Kidney capillary endothelial cell (primary cell): ENCODE data around the gene SUSD4.
"Not testable (repeated sequence)": the region's sequence is repeated elsewhere in the genome, so short reads cannot be mapped to it uniquely, and the experiment has no call there.

Source experiments
- DNase-seq: peaks from one replicate; pipeline ENCODE4 v3.0.0-alpha.2; 2018; ENCODE audit warnings: low spot score

The SUSD4 gene

GRCh38 chr1:223291796-223292195 is 72.2 kb downstream of the SUSD4 start:
- no peak for DNase-seq

DNA sequence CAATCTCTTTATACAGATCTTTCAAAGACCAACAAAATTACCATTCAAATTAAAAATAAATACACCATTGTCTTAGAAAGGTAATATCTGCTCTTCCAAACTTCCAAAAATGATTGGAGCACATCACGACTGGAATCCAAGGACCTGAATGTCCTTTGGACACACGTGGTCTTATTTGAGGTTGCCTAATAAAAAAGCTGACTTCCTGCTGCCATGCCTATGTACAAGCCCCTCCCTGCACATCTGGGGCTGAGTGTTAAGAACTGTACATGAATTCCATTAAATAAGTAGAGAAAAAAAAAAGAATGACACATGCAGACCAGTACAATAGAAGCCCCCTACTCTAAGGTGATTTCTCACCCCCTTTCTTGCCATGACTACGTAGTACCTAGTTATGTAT is 73.6 kb downstream of the SUSD4 start:
- no peak for DNase-seq

DNA sequence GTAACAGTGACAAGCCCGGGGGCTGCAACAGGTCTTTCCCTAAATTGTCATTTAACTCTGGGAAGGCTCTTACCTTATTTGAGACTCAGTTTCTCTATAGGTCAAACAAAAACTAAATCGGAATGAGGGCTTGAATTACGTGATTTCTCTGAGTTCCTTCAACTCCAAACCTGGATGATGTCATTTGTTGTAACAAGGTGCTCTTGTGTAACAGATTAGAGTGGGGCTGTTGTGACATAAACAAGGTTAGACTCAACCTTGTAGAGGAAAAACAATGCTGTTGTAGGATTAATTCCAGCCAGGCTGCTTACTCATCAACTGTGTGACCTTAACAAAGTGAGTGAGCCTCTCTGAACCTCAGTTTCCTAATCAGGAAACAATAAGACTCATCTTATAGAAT is 74.4 kb downstream of the SUSD4 start:
- DNase-seq: no peak

GRCh38 chr1:223288826-223289225 is 75.2 kb downstream of the SUSD4 start:
- DNase-seq: no peak

GRCh38 chr1:223285452-223285851 is 78.5 kb downstream of the SUSD4 start:
- DNase-seq: no peak

- DNase-seq: not testable (repeated sequence)
These were observed 80.3 kb downstream of the SUSD4 start for GRCh38 chr1:223283697-223284096.

DNA sequence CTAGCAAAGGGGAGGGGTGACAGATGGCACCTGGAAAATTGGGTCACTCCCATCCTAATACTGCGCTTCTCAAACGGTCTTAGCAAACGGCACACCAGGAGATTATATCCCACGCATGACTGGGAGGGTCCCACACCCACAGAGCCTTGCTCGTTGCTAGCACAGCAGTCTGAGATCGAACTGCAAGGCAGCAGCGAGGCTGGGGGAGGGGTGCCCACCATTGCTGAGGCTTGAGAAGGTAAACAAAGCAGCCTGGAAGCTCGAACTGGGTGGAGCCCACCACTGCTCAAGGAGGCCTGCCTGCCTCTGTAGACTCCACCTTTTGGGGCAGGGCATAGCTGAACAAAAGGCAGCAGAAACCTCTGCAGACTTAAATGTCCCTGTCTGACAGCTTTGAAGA is 85.7 kb downstream of the SUSD4 start:
- not testable (repeated sequence) for DNase-seq

GRCh38 chr1:223276029-223276428 is 87.9 kb downstream of the SUSD4 start:
- DNase-seq: no peak

- no peak for DNase-seq
These were observed 90.5 kb downstream of the SUSD4 start for GRCh38 chr1:223273511-223273910.

DNA sequence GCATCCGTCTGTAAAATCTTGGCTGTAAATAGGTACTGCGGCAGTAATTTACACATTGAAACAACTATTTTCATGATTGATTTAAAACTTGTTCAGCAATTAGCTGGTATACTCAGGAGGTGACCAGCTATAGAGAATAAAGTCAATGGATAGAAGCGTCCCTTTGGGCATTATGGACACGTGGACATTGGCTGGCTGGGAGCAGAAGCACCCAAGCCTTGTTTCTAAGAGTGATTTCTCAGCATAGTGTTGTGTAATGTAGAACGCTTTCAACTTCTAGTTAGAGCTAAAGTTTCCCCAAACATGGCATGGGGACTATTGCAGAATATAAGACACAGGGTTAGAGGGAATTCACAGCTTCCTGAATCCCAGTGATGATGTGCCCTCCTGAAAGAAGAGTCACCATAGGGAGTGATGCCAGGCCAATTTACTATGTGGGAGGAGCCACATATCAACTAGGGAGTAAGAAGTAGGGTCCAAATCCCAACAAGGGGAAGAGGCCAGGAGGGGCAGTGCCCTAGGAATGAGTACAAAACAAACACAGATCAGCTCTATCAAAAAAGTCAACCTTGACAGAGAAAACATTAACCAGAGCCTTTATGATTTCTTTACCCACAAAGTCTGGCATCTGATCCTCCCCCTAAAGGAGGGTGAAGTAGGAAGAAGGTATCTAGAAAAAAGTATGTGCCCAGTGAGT is 92.7 kb downstream of the SUSD4 start:
- DNase-seq: no peak

- no peak for DNase-seq
These were observed 93.8 kb downstream of the SUSD4 start for GRCh38 chr1:223270155-223270554.

GRCh38 chr1:223269006-223269405 is 95.0 kb downstream of the SUSD4 start:
- DNase-seq: no peak

DNA sequence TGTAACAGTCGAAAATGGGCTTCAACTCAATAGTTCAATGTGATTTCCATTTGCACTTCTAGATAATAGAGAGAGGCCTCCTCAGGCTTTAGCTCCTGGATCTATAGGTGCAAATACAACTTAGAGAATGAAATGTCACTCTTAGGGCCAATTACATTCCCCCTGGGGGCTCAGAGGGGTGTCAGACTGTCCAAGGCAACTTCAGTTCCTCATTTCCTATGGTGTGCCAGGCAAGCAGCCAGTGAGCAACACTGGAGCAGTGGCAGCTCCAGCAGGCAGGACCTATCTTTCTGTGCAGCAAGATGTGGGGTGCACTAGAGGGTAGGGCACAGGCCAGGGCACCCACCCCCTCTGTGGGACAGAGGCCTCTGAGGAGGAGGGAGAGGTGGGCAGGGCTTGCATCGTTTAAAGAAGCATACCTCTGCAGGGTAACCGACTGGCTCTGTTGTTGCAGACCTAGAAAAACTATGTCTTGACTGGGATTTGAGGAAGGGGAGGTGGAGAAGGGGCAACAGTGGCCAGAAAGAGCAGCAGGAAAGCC is 97.3 kb downstream of the SUSD4 start:
- no peak for DNase-seq

DNA sequence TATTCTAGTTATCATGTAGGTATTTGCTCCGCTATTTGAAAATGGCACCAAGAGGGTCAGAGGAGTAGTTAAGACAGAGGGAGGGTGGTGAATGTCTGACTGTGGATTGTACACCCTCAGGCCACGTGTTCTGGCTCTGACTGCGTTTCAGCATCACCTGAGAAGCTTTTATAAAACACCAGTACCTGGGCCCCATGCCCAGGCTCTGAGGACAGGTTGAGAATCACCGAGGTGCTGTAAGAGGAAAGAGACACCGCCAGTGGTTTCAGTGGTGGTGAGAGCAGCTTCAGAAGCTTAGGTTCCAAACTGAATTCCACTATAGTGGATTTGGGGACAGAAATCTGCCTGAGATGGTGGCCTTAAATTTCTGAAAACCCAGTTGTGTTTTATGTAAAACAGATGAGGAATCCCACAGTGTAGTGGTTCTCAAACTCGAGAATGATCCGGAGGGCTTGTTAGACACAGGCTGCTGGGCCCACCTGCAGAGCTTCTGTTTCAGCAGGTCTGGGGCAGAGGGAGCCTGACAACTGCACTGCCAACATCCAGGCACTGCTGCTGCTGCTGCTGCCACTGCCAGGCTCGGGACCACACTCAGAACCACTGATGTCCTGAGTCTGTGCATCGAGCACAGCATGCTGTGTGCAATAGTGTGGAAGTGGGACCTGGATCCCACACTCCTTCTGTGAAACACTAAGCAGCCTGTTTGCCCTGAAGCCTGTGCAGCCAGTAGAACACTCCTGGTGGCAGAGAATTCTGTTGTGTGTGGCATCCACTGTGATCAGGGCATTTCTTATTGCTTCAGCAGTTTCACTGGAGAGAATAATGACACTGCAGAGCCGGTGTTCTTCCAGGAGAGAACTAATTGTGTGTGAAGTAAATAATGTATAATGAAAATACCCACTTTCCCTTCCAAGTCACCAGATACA is 98.7 kb downstream of the SUSD4 start:
- no peak for DNase-seq

- no peak for DNase-seq
These were observed 99.4 kb downstream of the SUSD4 start for GRCh38 chr1:223264529-223264928.

GRCh38 chr1:223261914-223262313 is 102.1 kb downstream of the SUSD4 start:
- DNase-seq: no peak

GRCh38 chr1:223260712-223261111 is 103.3 kb downstream of the SUSD4 start:
- DNase-seq: no peak

DNA sequence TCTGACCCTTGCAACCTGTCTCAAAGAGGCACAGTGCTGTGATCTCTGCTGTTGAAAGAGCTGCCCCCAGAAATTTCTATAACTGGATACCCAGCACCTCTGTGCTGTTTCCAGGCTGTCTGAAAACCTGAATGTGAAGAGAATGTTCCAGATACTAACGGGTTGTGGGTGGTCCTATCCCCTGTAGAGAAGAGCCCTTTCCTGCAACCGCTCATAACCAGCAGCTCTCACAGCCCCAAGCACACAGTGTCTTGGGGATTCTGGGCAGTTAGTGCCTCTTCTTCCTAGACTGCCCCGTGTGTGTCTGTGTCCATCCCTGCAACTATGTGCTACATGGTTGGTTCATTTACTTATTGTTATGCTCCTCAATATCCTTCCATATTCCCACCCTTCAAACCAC is 104.5 kb downstream of the SUSD4 start:
- no peak for DNase-seq

- DNase-seq: no peak
These were observed 105.2 kb downstream of the SUSD4 start for GRCh38 chr1:223258751-223259198.

DNA sequence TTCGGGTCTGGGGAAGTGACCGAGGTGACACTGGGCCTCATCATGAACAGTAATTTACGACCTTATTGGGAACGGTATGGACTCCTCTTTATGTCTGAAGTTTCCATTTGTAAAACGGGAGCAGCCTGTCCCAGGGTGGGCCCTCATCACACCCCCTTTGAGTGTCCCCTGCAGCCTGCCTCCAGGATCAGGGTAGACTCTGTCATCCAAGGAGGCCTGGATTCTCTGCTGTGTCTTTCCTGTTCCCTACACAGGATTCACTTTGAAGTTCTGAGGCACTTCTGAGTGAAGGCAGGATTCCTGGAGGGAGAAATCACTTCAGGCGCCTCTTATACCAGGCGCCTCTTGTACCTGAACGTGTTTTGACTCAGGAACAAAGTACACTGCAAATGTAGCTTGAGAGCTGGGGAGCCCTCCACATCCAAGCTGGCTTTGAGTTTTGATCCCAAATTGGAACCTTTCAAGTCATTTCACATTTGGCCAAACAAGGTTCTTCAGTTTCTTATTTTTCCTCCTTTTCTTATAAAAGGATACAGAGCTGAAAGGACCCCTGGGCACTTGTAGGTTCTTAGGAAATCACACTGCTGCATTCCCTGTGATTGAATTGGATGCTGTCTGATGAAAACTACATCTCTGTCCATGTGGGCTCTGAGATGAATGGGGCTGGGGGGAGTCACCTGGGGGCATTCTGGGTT is 106.0 kb downstream of the SUSD4 start:
- DNase-seq: no peak

DNA sequence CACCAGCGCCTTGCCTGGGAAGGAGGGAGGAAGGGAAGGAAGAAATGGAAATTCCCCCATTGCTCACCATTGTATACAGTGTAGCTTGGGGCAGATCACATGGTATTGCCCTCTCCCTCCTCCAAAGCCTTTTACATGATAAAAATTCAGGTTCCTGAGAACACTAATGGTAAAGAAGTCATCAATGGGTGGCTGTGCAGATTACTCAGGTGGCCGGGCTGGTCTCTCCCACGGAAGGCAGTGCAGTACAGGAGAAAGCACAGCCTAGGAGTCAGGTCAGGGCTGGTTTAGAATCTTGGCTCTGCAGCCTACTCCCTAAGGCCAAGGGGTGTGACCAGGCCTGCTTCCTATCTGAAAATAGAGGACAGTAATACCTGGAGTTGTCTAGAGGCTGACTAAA is 107.9 kb downstream of the SUSD4 start:
- DNase-seq: no peak

DNA sequence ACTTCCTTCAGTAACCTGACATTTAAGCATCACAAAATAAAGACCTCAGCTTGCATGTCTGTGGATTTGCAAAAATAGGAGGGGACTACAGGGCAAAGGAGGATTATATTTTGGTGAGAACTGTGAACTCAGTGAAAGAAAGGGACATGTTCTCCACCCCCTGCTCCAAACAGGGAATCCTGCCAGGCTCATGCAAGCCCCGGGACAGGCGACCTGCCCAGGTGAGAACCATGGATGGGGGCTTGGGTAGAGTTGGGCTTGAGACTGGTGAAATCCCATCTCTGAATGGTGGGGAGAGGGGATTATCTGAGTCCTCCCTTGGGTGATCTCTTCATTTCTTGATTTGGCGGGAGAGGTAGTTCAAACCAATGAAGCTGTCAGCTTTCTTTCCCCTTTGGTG is 110.1 kb downstream of the SUSD4 start:
- no peak for DNase-seq
